ENCODE results near the gene WDFY4. TPM values are rescaled to one million over a fixed set of nuclear protein-coding genes. Genes with fewer than 3 reads are reported as not detected.

The WDFY4 gene
- total RNA-seq, 1 experiment from 2014 or later = 0.23 TPM

DNA sequence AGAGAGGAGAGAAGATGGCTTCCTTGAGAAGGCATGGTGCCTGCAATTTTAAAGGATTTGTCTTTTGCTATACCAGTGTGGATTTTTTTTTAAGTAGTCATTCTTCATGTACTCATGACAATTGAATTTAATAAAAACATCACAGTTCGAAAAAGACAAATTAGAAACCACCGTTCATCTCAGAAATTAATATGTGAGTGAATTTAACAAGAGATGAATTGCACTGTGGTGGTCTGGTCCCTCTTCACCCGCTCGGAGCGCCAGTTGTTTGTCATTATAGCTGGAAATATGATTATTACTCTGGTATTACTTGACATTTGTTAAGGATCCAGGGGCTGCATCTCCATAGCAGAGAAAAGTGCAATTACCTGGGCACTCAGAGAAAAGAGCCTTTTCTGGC is 163.0 kb downstream of the WDFY4 start:
- Histone ChIP-seq H3K36me3 (ENCODE audit: control insufficient read depth, insufficient read depth, low read length) (no peaks in the 10 kb centered on the region), H3K4me1 (ENCODE audit: control insufficient read depth, insufficient read depth, low read length) (no peaks in the 10 kb centered on the region), H3K9me3 (ENCODE audit: control insufficient read depth, insufficient read depth, low read depth, low read length) (no peaks in the 10 kb centered on the region), H3K27ac (ENCODE audit: low read length) (no peak overlapping the region), H3K27me3 (ENCODE audit: control insufficient read depth, insufficient read depth, low read length) (peaks cover 13% of the 10 kb centered on the region), H3K4me3 (ENCODE audit: low read depth in 2 of 2, low read length in 2 of 2) (no peak overlapping the region)
- ATAC-seq = no peak
- in situ Hi-C loops (cut with HindIII; ENCODE audit: low pct_unique_long_range_greater_than_20kb, low sequenced_read_pairs) = no loop called here
- CTCF ChIA-PET = no interaction called here
- DNase-seq (ENCODE audit: low read depth, low spot score) = no peak
- BruUV-seq (replicated peaks) = no TSS peak
- POLR2A ChIA-PET = no interaction called here
- TF ChIP-seq, protein P1, sequence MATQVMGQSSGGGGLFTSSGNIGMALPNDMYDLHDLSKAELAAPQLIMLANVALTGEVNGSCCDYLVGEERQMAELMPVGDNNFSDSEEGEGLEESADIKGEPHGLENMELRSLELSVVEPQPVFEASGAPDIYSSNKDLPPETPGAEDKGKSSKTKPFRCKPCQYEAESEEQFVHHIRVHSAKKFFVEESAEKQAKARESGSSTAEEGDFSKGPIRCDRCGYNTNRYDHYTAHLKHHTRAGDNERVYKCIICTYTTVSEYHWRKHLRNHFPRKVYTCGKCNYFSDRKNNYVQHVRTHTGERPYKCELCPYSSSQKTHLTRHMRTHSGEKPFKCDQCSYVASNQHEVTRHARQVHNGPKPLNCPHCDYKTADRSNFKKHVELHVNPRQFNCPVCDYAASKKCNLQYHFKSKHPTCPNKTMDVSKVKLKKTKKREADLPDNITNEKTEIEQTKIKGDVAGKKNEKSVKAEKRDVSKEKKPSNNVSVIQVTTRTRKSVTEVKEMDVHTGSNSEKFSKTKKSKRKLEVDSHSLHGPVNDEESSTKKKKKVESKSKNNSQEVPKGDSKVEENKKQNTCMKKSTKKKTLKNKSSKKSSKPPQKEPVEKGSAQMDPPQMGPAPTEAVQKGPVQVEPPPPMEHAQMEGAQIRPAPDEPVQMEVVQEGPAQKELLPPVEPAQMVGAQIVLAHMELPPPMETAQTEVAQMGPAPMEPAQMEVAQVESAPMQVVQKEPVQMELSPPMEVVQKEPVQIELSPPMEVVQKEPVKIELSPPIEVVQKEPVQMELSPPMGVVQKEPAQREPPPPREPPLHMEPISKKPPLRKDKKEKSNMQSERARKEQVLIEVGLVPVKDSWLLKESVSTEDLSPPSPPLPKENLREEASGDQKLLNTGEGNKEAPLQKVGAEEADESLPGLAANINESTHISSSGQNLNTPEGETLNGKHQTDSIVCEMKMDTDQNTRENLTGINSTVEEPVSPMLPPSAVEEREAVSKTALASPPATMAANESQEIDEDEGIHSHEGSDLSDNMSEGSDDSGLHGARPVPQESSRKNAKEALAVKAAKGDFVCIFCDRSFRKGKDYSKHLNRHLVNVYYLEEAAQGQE (IDR thresholded peaks at IDR 0.05; ENCODE audit: insufficient read depth in 1 of 2, low read depth in 2 of 2, low read length in 1 of 2) = no peak
- TF ChIP-seq SIN3A (IDR thresholded peaks at IDR 0.05; ENCODE audit: borderline replicate concordance, insufficient read depth, low read depth, low read length) = no peak
- TF ChIP-seq POLR2AphosphoS5 (IDR thresholded peaks at IDR 0.05; ENCODE audit: low read depth, low read length) = no peak
- no peak for TF ChIP-seq TCF7L2 (IDR thresholded peaks at IDR 0.05; ENCODE audit: low read depth, low read length)
- TF ChIP-seq, protein P2, sequence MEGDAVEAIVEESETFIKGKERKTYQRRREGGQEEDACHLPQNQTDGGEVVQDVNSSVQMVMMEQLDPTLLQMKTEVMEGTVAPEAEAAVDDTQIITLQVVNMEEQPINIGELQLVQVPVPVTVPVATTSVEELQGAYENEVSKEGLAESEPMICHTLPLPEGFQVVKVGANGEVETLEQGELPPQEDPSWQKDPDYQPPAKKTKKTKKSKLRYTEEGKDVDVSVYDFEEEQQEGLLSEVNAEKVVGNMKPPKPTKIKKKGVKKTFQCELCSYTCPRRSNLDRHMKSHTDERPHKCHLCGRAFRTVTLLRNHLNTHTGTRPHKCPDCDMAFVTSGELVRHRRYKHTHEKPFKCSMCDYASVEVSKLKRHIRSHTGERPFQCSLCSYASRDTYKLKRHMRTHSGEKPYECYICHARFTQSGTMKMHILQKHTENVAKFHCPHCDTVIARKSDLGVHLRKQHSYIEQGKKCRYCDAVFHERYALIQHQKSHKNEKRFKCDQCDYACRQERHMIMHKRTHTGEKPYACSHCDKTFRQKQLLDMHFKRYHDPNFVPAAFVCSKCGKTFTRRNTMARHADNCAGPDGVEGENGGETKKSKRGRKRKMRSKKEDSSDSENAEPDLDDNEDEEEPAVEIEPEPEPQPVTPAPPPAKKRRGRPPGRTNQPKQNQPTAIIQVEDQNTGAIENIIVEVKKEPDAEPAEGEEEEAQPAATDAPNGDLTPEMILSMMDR (IDR thresholded peaks at IDR 0.05) = no peak
- intact Hi-C loops (cut with micrococcal nuclease; ENCODE audit: unreplicated experiment) = no loop called here

DNA sequence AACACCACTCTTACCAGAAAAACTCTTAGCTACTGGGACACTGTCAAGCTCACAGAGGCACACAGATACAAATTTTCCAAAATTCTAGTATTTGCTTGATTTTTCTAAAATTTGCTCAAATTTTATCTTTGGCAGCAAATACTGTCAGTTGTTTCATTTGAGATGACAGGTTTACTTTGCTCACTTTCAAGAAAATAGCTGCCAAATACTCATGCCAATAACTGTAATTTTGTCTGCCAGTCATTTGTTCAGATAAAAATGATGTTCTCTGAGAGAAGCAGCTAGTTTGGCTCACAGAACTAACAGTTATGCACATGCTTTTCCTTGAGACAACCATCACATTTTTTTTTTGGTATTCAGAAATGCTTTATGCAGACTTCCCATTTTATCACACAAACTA is 172.2 kb downstream of the WDFY4 start:
- CTCF ChIA-PET = no interaction called here
- Histone ChIP-seq H3K4me1 (ENCODE audit: control insufficient read depth, insufficient read depth, low read length) (no peaks in the 10 kb centered on the region), H3K4me3 (ENCODE audit: low read depth in 2 of 2, low read length in 2 of 2) (no peak overlapping the region), H3K27me3 (ENCODE audit: control insufficient read depth, insufficient read depth, low read length) (peaks cover 2% of the 10 kb centered on the region; the same call in 1 of the 2 replicates), H3K9me3 (ENCODE audit: control insufficient read depth, insufficient read depth, low read depth, low read length) (no peaks in the 10 kb centered on the region; the same call in 1 of the 2 replicates), H3K36me3 (ENCODE audit: control insufficient read depth, insufficient read depth, low read length) (no peaks in the 10 kb centered on the region), H3K27ac (ENCODE audit: low read length) (no peak overlapping the region)
- intact Hi-C loops (cut with micrococcal nuclease; ENCODE audit: unreplicated experiment) (no loop called here), in situ Hi-C loops (cut with HindIII; ENCODE audit: low pct_unique_long_range_greater_than_20kb, low sequenced_read_pairs) (no loop called here)
- no peak for DNase-seq (ENCODE audit: low read depth, low spot score)
- BruUV-seq (replicated peaks) = no TSS peak
- POLR2A ChIA-PET = no interaction called here
- no peak for ATAC-seq
- no peak for TF ChIP-seq POLR2AphosphoS5 (IDR thresholded peaks at IDR 0.05; ENCODE audit: low read depth, low read length)
- TF ChIP-seq, protein P2 (IDR thresholded peaks at IDR 0.05) = no peak
- TF ChIP-seq, protein P1 (IDR thresholded peaks at IDR 0.05; ENCODE audit: insufficient read depth in 1 of 2, low read depth in 2 of 2, low read length in 1 of 2) = no peak
- TF ChIP-seq TCF7L2 (IDR thresholded peaks at IDR 0.05; ENCODE audit: low read depth, low read length) = no peak
- no peak for TF ChIP-seq SIN3A (IDR thresholded peaks at IDR 0.05; ENCODE audit: borderline replicate concordance, insufficient read depth, low read depth, low read length)
